Liver (tissue), 9 donors: ENCODE data around the gene KIAA1217. TPM values are rescaled to one million over a fixed set of nuclear protein-coding genes. Genes with fewer than 3 reads are reported as not detected.

Source experiments
- DNase-seq: peaks from one replicate; pipeline ENCODE4 v3.0.0-alpha.2; 2017; ENCODE audit warnings: low spot score
- H3K27ac ChIP-seq, 2 donors: one replicate each; pipeline ENCODE4 v1.7.0; 2013; ENCODE audit warnings: inconsistent platforms in 2 of 2, low read length in 2 of 2, control low read depth in 1 of 2, low read depth in 1 of 2, mild to moderate bottlenecking in 1 of 2
- H3K27me3 ChIP-seq, 4 donors: one replicate each; pipeline versions ENCODE4 v1.6.1 to v1.7.0; 2013; ENCODE audit warnings: low read length in 3 of 4, inconsistent platforms in 1 of 4, mild to moderate bottlenecking in 1 of 4, moderate library complexity in 1 of 4; ENCODE audit not compliant: control insufficient read depth in 4 of 4, insufficient read depth in 4 of 4
- H3K36me3 ChIP-seq, 4 donors: one replicate each; pipeline versions ENCODE4 v1.6.1 to v1.7.0; 2013; ENCODE audit warnings: low read length in 3 of 4, mild to moderate bottlenecking in 3 of 4, low read depth in 1 of 4, moderate library complexity in 1 of 4; ENCODE audit not compliant: control insufficient read depth in 4 of 4, insufficient read depth in 3 of 4
- H3K4me1 ChIP-seq, 4 donors: one replicate each; pipeline versions ENCODE4 v1.6.1 to v1.7.0; 2013; ENCODE audit warnings: low read length in 3 of 4, mild to moderate bottlenecking in 3 of 4, moderate library complexity in 1 of 4; ENCODE audit not compliant: control insufficient read depth in 4 of 4, insufficient read depth in 4 of 4
- H3K4me3 ChIP-seq, 3 donors: one replicate each; pipeline versions ENCODE4 v1.6.1 to v1.7.0; 2013; ENCODE audit warnings: low read length in 3 of 3, control low read depth in 1 of 3, low read depth in 1 of 3, mild to moderate bottlenecking in 1 of 3
- H3K9ac ChIP-seq, 2 donors: one replicate each; pipeline ENCODE4 v1.7.0; 2013; ENCODE audit warnings: low read length in 2 of 2, mild to moderate bottlenecking in 2 of 2, moderate library complexity in 2 of 2, control low read depth in 1 of 2, low read depth in 1 of 2
- H3K9me3 ChIP-seq, 4 donors: one replicate each; pipeline versions ENCODE4 v1.6.1 to v1.7.0; 2013; ENCODE audit warnings: low read length in 3 of 4; ENCODE audit not compliant: control insufficient read depth in 4 of 4
- ATF3 ChIP-seq: IDR thresholded peaks from 2 replicates; pipeline ENCODE4 v1.6.1; 2016; ENCODE audit warnings: antibody characterized with exemption
- EGR1 ChIP-seq, 2 donors: IDR thresholded peaks; 2 replicates each; pipeline ENCODE4 v1.6.1; 2016 to 2018; ENCODE audit warnings: antibody characterized with exemption in 2 of 2, low read depth in 2 of 2
- FOXA1 ChIP-seq: IDR thresholded peaks from 2 replicates; pipeline ENCODE4 v1.6.1; 2016; ENCODE audit warnings: antibody characterized with exemption
- FOXA2 ChIP-seq: IDR thresholded peaks from 2 replicates; pipeline ENCODE4 v1.6.1; 2016; ENCODE audit warnings: antibody characterized with exemption
- GABPA ChIP-seq, 2 donors: IDR thresholded peaks in 1 of 2; conservative IDR thresholded peaks in 1 of 2; 2 replicates each; pipeline ENCODE4 v1.6.1; 2016; ENCODE audit warnings: antibody characterized with exemption in 2 of 2, mild to moderate bottlenecking in 1 of 2, moderate library complexity in 1 of 2
- JUND ChIP-seq, 2 donors: IDR thresholded peaks; 2 replicates each; pipeline ENCODE4 v1.6.1; 2016; ENCODE audit warnings: antibody characterized with exemption in 2 of 2
- NR2F2 ChIP-seq: IDR thresholded peaks from 2 replicates; pipeline ENCODE4 v1.6.1; 2016; ENCODE audit warnings: antibody characterized with exemption
- RAD21 ChIP-seq, 2 donors: IDR thresholded peaks; 2 replicates each; pipeline ENCODE4 v1.6.1; 2016; ENCODE audit warnings: antibody characterized with exemption in 2 of 2, mild to moderate bottlenecking in 2 of 2
- RXRA ChIP-seq, 2 donors: IDR thresholded peaks; 2 replicates each; pipeline ENCODE4 v1.6.1; 2017 to 2018; ENCODE audit warnings: antibody characterized with exemption in 2 of 2, mild to moderate bottlenecking in 1 of 2
- SP1 ChIP-seq: IDR thresholded peaks from 2 replicates; pipeline ENCODE4 v1.6.1; 2018; ENCODE audit warnings: antibody characterized with exemption, mild to moderate bottlenecking
- YY1 ChIP-seq: IDR thresholded peaks from 2 replicates; pipeline ENCODE4 v1.6.1; 2016; ENCODE audit warnings: antibody characterized with exemption, mild to moderate bottlenecking
- ZBTB33 ChIP-seq: IDR thresholded peaks from 2 replicates; pipeline ENCODE4 v1.6.1; 2016; ENCODE audit warnings: antibody characterized with exemption
- WGBS: extraction: QIAGEN DNeasy Blood & Tissue Kit; methylation state at CpG from one replicate; pipeline ENCODE4 v1.1.7; 2013; 5-methylcytosine and 5-hydroxymethylcytosine counted together
- polyA plus RNA-seq, 2 donors: library from polyadenylated mRNA; stranded (reverse) in 1 of 2; unstranded in 1 of 2; fragments of 200-250 nt in 1 of 2; fragments of >200 nt in 1 of 2; fragmentation: Nextera tagmentation in 1 of 2; extraction: Ambion mirVana in 1 of 2; gene quantifications; one replicate each; pipeline versions ENCODE4 v1.2.1 to v1.2.3, GENCODE V29; 2013 to 2015
- total RNA-seq, 2 donors: library from RNA; depleted of rRNA; stranded (reverse); fragments of >200 nt; gene quantifications; one replicate each; pipeline ENCODE4 v1.2.3, GENCODE V29; 2014
- TF ChIP-seq, protein P1 (sequence below): fragments of 150-350 bp; IDR thresholded peaks from 2 replicates; pipeline ENCODE4 v1.5.1; 2017; ENCODE audit warnings: improper control_type of control experiment, low read depth, low read length; ENCODE audit not compliant: missing input control
- TF ChIP-seq, protein P2 (sequence below): IDR thresholded peaks from 2 replicates; pipeline ENCODE4 v1.6.1; 2016; ENCODE audit warnings: antibody characterized with exemption, mild to moderate bottlenecking
- TF ChIP-seq, protein P3 (sequence below): IDR thresholded peaks from 2 replicates; pipeline ENCODE4 v1.6.1; 2016; ENCODE audit warnings: antibody characterized with exemption
- donor health status: healthy.
- donor health status: healthy.
- donor health status: healthy.
- donor health status: healthy.
- donor health status: healthy.

KIAA1217 gene
- total and polyA plus RNA-seq, 4 donors = 4.5 to 12.8 (median 6.8) TPM

- H3K9ac ChIP-seq = no peak overlapping the region
- H3K4me3 ChIP-seq = no peak overlapping the region
- no peak for DNase-seq
- no peak overlapping the region for H3K27ac ChIP-seq
- peaks cover 0 to 15% (median 7%) of the 10 kb centered on the region in 4 donors for H3K36me3 ChIP-seq
- H3K9me3 ChIP-seq = no peaks in the 10 kb centered on the region
- no peak for TF ChIP-seq NR2F2
- H3K4me1 ChIP-seq = no peaks in the 10 kb centered on the region
- WGBS = 93% methylated on average over 10 of the region's 10 CpGs
- H3K27me3 ChIP-seq = no peaks in the 10 kb centered on the region
Observed at GRCh38 chr10:24550680-24551079, 341.7 kb downstream of the KIAA1217 start.

- Histone ChIP-seq H3K9me3 (no peaks in the 10 kb centered on the region), H3K27me3 (no peaks in the 10 kb centered on the region), H3K4me1 (no peaks in the 10 kb centered on the region), H3K4me3 (no peak overlapping the region), H3K27ac (no peak overlapping the region), H3K36me3 (peaks cover 0 to 10% (median 2%) of the 10 kb centered on the region in 4 donors), H3K9ac (no peak overlapping the region)
- WGBS = 59% methylated on average over 2 of the region's 2 CpGs
- TF ChIP-seq SP1 (no peak), YY1 (no peak), RAD21 (IDR thresholded peaks at IDR 0.05) (no peak), FOXA2 (no peak), EGR1 (IDR thresholded peaks at IDR 0.05; ENCODE audit: low read depth in 2 of 2) (no peak), ATF3 (no peak), JUND (IDR thresholded peaks at IDR 0.05) (no peak), FOXA1 (no peak), GABPA (IDR thresholded peaks at IDR 0.05 in 1 of 2, conservative IDR thresholded peaks at IDR 0.05 in 1 of 2) (no peak), RXRA (IDR thresholded peaks at IDR 0.05) (no peak), NR2F2 (no peak), ZBTB33 (no peak)
- TF ChIP-seq, protein P1, sequence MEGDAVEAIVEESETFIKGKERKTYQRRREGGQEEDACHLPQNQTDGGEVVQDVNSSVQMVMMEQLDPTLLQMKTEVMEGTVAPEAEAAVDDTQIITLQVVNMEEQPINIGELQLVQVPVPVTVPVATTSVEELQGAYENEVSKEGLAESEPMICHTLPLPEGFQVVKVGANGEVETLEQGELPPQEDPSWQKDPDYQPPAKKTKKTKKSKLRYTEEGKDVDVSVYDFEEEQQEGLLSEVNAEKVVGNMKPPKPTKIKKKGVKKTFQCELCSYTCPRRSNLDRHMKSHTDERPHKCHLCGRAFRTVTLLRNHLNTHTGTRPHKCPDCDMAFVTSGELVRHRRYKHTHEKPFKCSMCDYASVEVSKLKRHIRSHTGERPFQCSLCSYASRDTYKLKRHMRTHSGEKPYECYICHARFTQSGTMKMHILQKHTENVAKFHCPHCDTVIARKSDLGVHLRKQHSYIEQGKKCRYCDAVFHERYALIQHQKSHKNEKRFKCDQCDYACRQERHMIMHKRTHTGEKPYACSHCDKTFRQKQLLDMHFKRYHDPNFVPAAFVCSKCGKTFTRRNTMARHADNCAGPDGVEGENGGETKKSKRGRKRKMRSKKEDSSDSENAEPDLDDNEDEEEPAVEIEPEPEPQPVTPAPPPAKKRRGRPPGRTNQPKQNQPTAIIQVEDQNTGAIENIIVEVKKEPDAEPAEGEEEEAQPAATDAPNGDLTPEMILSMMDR = no peak
- TF ChIP-seq, protein P2, sequence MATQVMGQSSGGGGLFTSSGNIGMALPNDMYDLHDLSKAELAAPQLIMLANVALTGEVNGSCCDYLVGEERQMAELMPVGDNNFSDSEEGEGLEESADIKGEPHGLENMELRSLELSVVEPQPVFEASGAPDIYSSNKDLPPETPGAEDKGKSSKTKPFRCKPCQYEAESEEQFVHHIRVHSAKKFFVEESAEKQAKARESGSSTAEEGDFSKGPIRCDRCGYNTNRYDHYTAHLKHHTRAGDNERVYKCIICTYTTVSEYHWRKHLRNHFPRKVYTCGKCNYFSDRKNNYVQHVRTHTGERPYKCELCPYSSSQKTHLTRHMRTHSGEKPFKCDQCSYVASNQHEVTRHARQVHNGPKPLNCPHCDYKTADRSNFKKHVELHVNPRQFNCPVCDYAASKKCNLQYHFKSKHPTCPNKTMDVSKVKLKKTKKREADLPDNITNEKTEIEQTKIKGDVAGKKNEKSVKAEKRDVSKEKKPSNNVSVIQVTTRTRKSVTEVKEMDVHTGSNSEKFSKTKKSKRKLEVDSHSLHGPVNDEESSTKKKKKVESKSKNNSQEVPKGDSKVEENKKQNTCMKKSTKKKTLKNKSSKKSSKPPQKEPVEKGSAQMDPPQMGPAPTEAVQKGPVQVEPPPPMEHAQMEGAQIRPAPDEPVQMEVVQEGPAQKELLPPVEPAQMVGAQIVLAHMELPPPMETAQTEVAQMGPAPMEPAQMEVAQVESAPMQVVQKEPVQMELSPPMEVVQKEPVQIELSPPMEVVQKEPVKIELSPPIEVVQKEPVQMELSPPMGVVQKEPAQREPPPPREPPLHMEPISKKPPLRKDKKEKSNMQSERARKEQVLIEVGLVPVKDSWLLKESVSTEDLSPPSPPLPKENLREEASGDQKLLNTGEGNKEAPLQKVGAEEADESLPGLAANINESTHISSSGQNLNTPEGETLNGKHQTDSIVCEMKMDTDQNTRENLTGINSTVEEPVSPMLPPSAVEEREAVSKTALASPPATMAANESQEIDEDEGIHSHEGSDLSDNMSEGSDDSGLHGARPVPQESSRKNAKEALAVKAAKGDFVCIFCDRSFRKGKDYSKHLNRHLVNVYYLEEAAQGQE = no peak
- TF ChIP-seq, protein P3, sequence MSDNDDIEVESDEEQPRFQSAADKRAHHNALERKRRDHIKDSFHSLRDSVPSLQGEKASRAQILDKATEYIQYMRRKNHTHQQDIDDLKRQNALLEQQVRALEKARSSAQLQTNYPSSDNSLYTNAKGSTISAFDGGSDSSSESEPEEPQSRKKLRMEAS = no peak
- no peak for DNase-seq
Observed at GRCh38 chr10:24551161-24551560, 342.2 kb downstream of the KIAA1217 start.
